HUES64 (cell line): ENCODE measurements around the gene SIRT3.
A peak's percentile ranks its signal among the peaks of the same experiment; 100 is the strongest.

Experiments used
- H3K27ac ChIP-seq: 2 replicates; pipeline ENCODE4 v1.7.0; 2013; ENCODE audit warnings: low read depth, low read length, inconsistent platforms
- H3K27me3 ChIP-seq: 2 replicates; pipeline ENCODE4 v1.6.1; 2013; ENCODE audit warnings: mild to moderate bottlenecking, low read length; ENCODE audit not compliant: insufficient read depth
- H3K36me3 ChIP-seq: 2 replicates; pipeline ENCODE4 v1.6.1; 2013; ENCODE audit warnings: mild to moderate bottlenecking, low read length; ENCODE audit not compliant: insufficient read depth
- H3K4me1 ChIP-seq: 2 replicates; pipeline ENCODE4 v1.6.1; 2013; ENCODE audit warnings: mild to moderate bottlenecking, low read length, moderate library complexity; ENCODE audit not compliant: insufficient read depth
- H3K4me3 ChIP-seq: 2 replicates; pipeline ENCODE4 v1.5.1; 2013; ENCODE audit warnings: mild to moderate bottlenecking, low read length, moderate library complexity
- H3K9ac ChIP-seq: 2 replicates; pipeline ENCODE4 v1.6.1; 2013; ENCODE audit warnings: mild to moderate bottlenecking, low read depth, low read length
- H3K9me3 ChIP-seq: 2 replicates; pipeline ENCODE4 v1.6.1; 2013; ENCODE audit warnings: low read depth, low read length; ENCODE audit not compliant: insufficient read depth
- WGBS: fragments of 150-250, 120-280 bp; methylation state at CpG from one replicate; pipeline ENCODE4 v1.1.7; 2013; ENCODE audit warnings: missing lambda C conversion rate; 5-methylcytosine and 5-hydroxymethylcytosine counted together

Gene SIRT3

DNA sequence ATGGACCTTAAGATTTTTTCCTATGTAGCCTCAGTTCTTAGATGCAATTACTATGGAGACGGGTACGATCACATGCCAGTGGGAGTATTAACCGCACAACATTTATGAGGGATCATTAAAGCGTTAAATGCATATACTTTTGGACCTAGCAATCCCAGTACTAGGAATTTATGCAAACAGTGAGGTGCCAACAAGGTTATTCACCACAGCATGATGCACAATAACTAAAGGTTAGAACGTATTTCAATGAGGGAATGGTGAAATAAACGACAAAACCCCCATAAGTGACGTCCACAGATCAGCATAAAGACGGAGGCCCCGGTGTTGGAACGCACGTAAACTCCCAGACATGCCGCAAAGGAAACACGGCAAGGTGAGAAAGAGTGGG lies 539 bp downstream of the SIRT3 start:
- WGBS = 18% methylated on average over 13 of the region's 13 CpGs
- peak overlapping the region; percentile 92 for H3K9ac ChIP-seq

GRCh38 chr11:235180-235579 lies 962 bp downstream of the SIRT3 start:
- Histone ChIP-seq H3K4me3 (peak overlapping the region; percentile 90), H3K9me3 (no peaks in the 10 kb centered on the region), H3K27me3 (no peaks in the 10 kb centered on the region), H3K4me1 (0 out of 2 replicates have a peak, but pooled peaks cover 6% of the 10 kb centered on the region), H3K27ac (no peak overlapping the region), H3K9ac (peak overlapping the region; percentile 92; the same call in 1 of the 2 replicates), H3K36me3 (peaks cover 18% of the 10 kb centered on the region)
- WGBS = 88% methylated on average over 8 of the region's 8 CpGs

More for the DNA sequence above, 539 bp downstream of the SIRT3 start:
- Histone ChIP-seq H3K4me3 (peak overlapping the region; percentile 90), H3K27ac (peak overlapping the region; percentile 64; the same call in 1 of the 2 replicates), H3K36me3 (peaks cover 22% of the 10 kb centered on the region), H3K27me3 (no peaks in the 10 kb centered on the region), H3K4me1 (0 out of 2 replicates have a peak, but pooled peaks cover 6% of the 10 kb centered on the region), H3K9me3 (no peaks in the 10 kb centered on the region)

GRCh38 chr11:232783-233565 lies 3.2 kb downstream of the SIRT3 start:
- H3K9me3 ChIP-seq = no peaks in the 10 kb centered on the region
- peaks cover 4% of the 10 kb centered on the region; the same call in 1 of the 2 replicates for H3K36me3 ChIP-seq
- no peak overlapping the region for H3K9ac ChIP-seq
- H3K27me3 ChIP-seq = no peaks in the 10 kb centered on the region
- H3K4me1 ChIP-seq = 0 out of 2 replicates have a peak, but pooled peaks cover 4% of the 10 kb centered on the region
- 92% methylated on average over 20 of the region's 20 CpGs for WGBS
- no peak overlapping the region for H3K27ac ChIP-seq
- no peak overlapping the region for H3K4me3 ChIP-seq

GRCh38 chr11:230431-230830 lies 5.7 kb downstream of the SIRT3 start:
- Histone ChIP-seq H3K27me3 (no peaks in the 10 kb centered on the region), H3K27ac (no peak overlapping the region), H3K36me3 (peaks cover 4% of the 10 kb centered on the region; the same call in 1 of the 2 replicates), H3K9me3 (no peaks in the 10 kb centered on the region), H3K4me3 (no peak overlapping the region), H3K9ac (no peak overlapping the region; the same call in 1 of the 2 replicates), H3K4me1 (no peaks in the 10 kb centered on the region)
- WGBS = 95% methylated on average over 10 of the region's 10 CpGs

- H3K36me3 ChIP-seq = peaks cover 4% of the 10 kb centered on the region; the same call in 1 of the 2 replicates
- H3K9me3 ChIP-seq = no peaks in the 10 kb centered on the region
- H3K4me3 ChIP-seq = no peak overlapping the region
- H3K27ac ChIP-seq = no peak overlapping the region
- no peaks in the 10 kb centered on the region for H3K4me1 ChIP-seq
- no peak overlapping the region for H3K9ac ChIP-seq
- H3K27me3 ChIP-seq = no peaks in the 10 kb centered on the region
- 88% methylated on average over 5 of the region's 6 CpGs for WGBS
These were observed 8.2 kb downstream of the SIRT3 start for GRCh38 chr11:227824-228379.

- no peaks in the 10 kb centered on the region for H3K36me3 ChIP-seq
- no peaks in the 10 kb centered on the region for H3K4me1 ChIP-seq
- H3K9me3 ChIP-seq = no peaks in the 10 kb centered on the region
- no peak overlapping the region for H3K9ac ChIP-seq
- no peaks in the 10 kb centered on the region for H3K27me3 ChIP-seq
- no peak overlapping the region for H3K4me3 ChIP-seq
- 94% methylated on average over 10 of the region's 10 CpGs for WGBS
- H3K27ac ChIP-seq = no peak overlapping the region
These were observed 10.2 kb downstream of the SIRT3 start for GRCh38 chr11:225734-226453.

DNA sequence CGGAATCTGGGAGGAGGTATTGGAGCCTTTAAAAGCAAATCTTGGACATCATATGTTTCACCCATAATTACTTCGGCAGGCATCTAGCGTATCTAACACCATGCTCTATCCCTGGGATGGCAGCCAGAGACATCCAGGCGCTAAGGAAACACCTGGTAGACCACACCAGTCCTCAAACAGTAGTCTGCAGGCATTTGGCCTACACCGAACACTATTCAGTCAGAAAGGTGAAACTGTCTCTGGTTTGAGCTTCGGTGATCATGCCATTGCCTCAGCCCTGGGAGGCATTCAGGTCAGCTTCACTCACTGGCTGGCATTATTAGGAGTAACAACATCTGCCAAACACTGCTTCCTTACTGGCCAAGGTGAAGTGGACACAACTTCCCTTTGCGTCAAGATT lies 11.7 kb downstream of the SIRT3 start:
- no peaks in the 10 kb centered on the region for H3K4me1 ChIP-seq
- 95% methylated on average over 7 of the region's 7 CpGs for WGBS

DNA sequence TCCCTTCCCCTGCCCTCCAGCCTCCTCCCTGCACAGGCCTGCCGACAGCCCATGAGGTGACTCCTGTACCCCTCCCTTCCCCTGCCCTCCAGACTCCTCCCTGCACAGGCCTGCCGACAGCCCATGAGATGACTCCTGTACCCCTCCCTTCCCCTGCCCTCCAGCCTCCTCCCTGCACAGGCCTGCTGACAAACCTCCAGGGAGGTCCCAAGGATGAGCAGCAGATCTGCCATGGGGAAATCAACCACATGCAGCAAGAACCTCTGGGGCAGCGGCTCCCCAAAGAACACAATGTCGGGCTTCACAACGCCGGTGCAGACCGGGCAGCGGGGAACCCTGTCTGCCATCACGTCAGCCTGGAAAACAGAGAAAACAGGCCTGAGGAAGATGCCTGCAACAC lies 12.3 kb downstream of the SIRT3 start:
- 93% methylated on average over 9 of the region's 9 CpGs for WGBS
- Histone ChIP-seq H3K27me3 (no peaks in the 10 kb centered on the region), H3K27ac (no peak overlapping the region), H3K4me1 (no peaks in the 10 kb centered on the region), H3K4me3 (no peak overlapping the region), H3K9ac (no peak overlapping the region), H3K9me3 (no peaks in the 10 kb centered on the region), H3K36me3 (no peaks in the 10 kb centered on the region)

More for the DNA sequence above, 11.7 kb downstream of the SIRT3 start:
- no peaks in the 10 kb centered on the region for H3K36me3 ChIP-seq
- H3K27me3 ChIP-seq = no peaks in the 10 kb centered on the region
- H3K4me3 ChIP-seq = no peak overlapping the region
- no peaks in the 10 kb centered on the region for H3K9me3 ChIP-seq
- no peak overlapping the region for H3K27ac ChIP-seq
- H3K9ac ChIP-seq = no peak overlapping the region

GRCh38 chr11:223026-223789 lies 12.9 kb downstream of the SIRT3 start:
- Histone ChIP-seq H3K27ac (no peak overlapping the region), H3K4me1 (no peaks in the 10 kb centered on the region), H3K36me3 (peaks cover 4% of the 10 kb centered on the region), H3K27me3 (no peaks in the 10 kb centered on the region), H3K9ac (no peak overlapping the region), H3K4me3 (no peak overlapping the region), H3K9me3 (no peaks in the 10 kb centered on the region)
- 88% methylated on average over 16 of the region's 16 CpGs for WGBS

- no peak overlapping the region for H3K27ac ChIP-seq
- 95% methylated on average over 14 of the region's 14 CpGs for WGBS
- no peaks in the 10 kb centered on the region for H3K27me3 ChIP-seq
- peaks cover 4% of the 10 kb centered on the region for H3K36me3 ChIP-seq
- no peaks in the 10 kb centered on the region for H3K9me3 ChIP-seq
- H3K9ac ChIP-seq = no peak overlapping the region
- no peaks in the 10 kb centered on the region for H3K4me1 ChIP-seq
- no peak overlapping the region for H3K4me3 ChIP-seq
These were observed 13.9 kb downstream of the SIRT3 start for GRCh38 chr11:221998-222789.
